Measurements from ENCODE around the gene EYA2.

The EYA2 gene

DNA sequence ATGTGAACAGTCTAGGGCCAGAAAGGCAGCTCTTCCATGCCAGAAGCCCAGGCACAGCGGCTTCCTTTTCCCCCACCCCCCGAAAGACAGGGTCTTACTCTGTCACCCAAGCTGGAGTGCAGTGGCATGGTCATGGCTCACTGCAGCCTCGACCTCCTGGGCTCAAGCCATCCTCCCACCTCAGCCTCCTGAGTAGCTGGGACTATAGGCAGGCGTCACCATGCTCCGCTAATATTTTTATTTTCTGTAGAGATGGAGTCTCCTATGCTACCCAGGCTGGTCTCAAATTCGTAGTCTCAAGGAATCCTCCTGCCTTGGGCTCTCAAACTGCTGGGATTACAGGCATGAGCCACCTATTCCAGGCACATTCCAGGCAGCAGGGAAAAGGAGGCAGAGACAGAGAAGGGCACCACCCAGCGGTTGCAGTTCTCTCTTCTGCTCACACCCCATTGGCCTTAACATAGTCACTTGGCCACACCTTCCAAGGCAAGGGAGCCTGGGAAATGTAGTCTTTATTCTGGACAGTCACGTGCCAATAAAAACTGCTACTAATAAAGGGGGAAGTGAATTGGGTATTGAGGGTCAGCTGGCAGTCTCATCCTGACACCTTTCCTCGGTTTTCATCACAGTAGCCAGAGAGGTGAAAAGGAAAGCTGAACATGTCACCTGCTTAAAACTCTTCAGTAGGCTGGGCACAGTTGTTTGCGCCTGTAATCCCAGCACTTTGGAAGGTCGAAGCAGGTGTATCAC is 255.9 kb downstream of the EYA2 start:
- DNase-seq (ENCODE audit: low spot score in 2 of 2) (no peak), ATAC-seq (peak; percentile 58)
- H3K27ac Mint-ChIP-seq, result no peak overlapping the region
- no peak overlapping the region for H3K4me3 Mint-ChIP-seq
- H3K4me1 Mint-ChIP-seq, result no peaks in the 10 kb centered on the region
- no peaks in the 10 kb centered on the region for H3K9me3 Mint-ChIP-seq
- no peaks in the 10 kb centered on the region for H3K36me3 Mint-ChIP-seq

DNA sequence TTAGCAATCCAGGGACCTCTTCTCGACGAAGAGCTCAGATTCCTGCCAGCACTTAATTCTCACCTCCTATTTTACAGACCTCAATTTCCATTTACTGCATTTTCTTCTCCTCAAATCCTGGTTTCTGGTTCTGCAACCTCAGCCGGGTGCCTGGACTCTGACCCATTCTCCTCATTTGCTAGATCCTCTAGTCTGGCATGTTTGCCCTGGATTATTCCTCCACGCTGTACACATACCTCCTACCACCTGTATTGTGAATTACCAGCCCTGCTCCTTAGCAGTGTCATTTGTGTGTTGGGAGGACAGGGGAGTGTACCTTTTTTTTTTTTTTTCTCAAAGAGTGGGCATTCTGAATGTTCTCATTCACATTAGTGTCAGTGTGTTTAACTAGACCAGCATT is 257.4 kb downstream of the EYA2 start:
- no peak for DNase-seq (ENCODE audit: low spot score in 2 of 2)
- no peak overlapping the region for H3K27ac Mint-ChIP-seq
- H3K9me3 Mint-ChIP-seq, result no peaks in the 10 kb centered on the region
- no peak for ATAC-seq
- no peaks in the 10 kb centered on the region for H3K4me1 Mint-ChIP-seq
- no peak overlapping the region for H3K4me3 Mint-ChIP-seq
- H3K36me3 Mint-ChIP-seq, result no peaks in the 10 kb centered on the region

DNA sequence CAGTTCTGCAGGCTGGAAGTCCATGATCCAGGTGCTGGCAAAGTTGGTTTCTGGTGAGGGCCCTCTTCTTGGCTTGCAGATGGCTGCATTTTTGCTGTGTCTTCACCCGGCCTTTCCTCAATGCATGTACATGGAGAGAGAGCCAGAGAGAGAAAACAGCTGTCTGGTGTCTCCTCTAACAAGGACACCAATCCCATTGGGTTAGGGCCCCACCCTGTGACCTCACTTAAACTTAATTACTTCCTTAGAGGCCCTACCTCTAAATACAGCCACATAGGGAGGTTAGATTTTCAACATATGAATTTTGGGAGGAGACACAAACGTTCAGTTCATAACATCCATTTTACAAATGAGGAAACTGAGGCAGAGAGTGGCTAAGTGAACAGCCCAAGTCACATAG is 259.4 kb downstream of the EYA2 start:
- H3K4me3 Mint-ChIP-seq, result no peak overlapping the region
- no peak for DNase-seq (ENCODE audit: low spot score in 2 of 2)
- no peak overlapping the region for H3K27ac Mint-ChIP-seq
- no peak for ATAC-seq
- H3K36me3 Mint-ChIP-seq, result no peaks in the 10 kb centered on the region
- no peaks in the 10 kb centered on the region for H3K4me1 Mint-ChIP-seq
- no peaks in the 10 kb centered on the region for H3K9me3 Mint-ChIP-seq

DNA sequence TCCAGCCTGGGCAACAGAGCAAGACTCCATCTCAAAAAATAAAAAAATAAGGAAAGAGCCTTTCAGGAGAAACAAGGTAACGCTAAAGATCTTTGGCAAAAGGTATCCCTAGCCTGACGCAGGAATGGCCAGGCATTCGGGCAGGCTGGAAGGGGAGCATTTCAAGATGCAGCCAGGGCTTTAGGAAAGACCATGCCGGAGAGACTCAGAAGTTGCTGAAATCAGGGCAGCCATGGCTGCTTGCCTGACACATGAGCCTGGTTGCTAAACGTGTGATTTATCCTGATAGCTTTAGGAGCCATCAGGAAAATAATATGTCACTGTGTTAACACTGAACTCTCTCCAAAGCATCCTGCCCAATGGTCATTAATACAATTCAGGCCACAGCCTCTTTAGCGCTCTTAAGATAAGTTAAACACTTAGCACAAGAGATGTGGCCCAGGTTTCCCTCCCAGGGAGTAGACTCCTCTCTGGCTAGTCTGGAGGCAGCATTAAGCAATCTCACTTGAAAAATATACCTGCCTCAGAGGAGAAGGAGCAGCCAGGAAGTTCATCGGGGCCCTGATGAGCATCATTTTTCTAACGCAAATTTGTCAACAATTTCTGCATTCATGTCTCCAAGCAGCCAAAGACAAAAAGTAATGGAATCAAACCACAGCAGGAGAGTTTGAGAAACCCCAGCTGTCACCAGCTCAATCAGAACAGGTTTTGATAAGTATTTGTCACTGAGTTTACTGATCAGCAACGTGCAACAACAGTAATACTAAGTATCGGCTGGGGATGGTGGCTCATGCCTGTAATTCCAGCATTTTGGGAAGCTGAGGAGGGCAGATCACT is 261.9 kb downstream of the EYA2 start:
- Mint-ChIP-seq H3K27ac (no peak overlapping the region), H3K4me1 (no peaks in the 10 kb centered on the region), H3K36me3 (no peaks in the 10 kb centered on the region), H3K9me3 (no peaks in the 10 kb centered on the region), H3K4me3 (no peak overlapping the region)
- ATAC-seq (no peak), DNase-seq (ENCODE audit: low spot score in 2 of 2) (no peak)

DNA sequence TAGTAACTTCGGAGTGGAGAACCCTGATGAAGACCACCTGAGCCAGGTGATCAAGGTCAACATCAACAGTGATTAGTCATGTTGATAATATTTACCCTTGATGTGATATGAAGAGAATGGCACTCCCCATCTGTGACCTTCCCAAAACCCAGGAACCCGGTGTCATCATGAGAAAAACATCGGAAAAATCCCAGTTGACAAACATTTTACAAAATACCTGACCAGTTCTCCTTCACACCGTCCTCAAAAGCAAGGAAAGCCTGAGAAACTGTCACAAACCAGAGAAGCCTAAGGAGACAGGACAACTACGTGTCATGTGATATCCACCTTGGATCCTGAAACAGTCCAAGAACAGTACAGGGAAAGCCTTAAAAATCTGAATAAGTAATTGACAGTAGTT is 264.5 kb downstream of the EYA2 start:
- H3K27ac Mint-ChIP-seq, result no peak overlapping the region
- ATAC-seq, result no peak
- H3K4me3 Mint-ChIP-seq, result no peak overlapping the region

DNA sequence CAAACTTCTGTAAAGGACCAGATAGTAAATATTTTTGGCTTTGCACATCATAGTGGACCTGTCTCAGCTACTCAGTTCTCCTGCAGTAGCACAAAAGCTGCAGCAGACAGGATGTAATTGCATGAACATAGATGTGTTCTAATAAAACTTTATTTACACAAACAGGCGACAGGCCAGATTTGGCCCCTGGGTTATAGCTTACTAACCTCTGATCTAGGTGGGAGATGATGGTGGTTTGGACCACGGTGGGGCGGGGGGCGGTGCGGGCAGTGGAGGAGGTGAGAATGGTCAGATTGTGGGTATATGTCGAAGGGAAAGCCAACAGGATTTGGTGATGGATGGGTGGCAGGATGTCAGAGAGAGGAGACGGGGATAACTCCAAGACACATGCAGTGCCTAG is 265.6 kb downstream of the EYA2 start:
- H3K36me3 Mint-ChIP-seq, result no peaks in the 10 kb centered on the region
- DNase-seq (ENCODE audit: low spot score in 2 of 2), result no peak
- no peak overlapping the region for H3K4me3 Mint-ChIP-seq
- no peaks in the 10 kb centered on the region for H3K9me3 Mint-ChIP-seq
- no peak for ATAC-seq
- no peaks in the 10 kb centered on the region for H3K4me1 Mint-ChIP-seq
- no peak overlapping the region for H3K27ac Mint-ChIP-seq

More for the DNA sequence above, 264.5 kb downstream of the EYA2 start:
- no peaks in the 10 kb centered on the region for H3K36me3 Mint-ChIP-seq
- DNase-seq (ENCODE audit: low spot score in 2 of 2), result no peak
- no peaks in the 10 kb centered on the region for H3K4me1 Mint-ChIP-seq
- H3K9me3 Mint-ChIP-seq, result no peaks in the 10 kb centered on the region

DNA sequence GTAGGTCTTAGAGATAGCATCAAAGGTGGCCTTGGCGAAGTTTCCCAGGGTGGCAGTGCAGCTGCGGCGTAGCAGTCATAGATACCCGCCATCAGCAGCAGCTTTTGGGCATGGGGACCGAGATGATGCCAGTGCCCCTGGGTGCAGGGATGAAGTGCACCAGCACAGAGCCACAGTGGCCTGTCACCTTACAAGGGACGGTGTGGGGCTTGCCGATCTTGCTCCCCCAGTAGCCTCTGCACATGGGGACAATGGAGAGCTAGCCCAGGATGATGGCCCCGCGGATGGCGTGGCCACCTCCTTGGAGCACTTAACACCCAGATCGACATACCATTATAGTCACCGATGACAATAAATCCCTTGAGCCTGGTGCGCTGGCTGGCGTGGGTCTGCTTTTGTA is 266.3 kb downstream of the EYA2 start:
- DNase-seq (ENCODE audit: low spot score in 2 of 2), result no peak
- Mint-ChIP-seq H3K27ac (no peak overlapping the region), H3K36me3 (no peaks in the 10 kb centered on the region), H3K4me1 (no peaks in the 10 kb centered on the region), H3K4me3 (no peak overlapping the region), H3K9me3 (no peaks in the 10 kb centered on the region)
- ATAC-seq, result no peak

DNA sequence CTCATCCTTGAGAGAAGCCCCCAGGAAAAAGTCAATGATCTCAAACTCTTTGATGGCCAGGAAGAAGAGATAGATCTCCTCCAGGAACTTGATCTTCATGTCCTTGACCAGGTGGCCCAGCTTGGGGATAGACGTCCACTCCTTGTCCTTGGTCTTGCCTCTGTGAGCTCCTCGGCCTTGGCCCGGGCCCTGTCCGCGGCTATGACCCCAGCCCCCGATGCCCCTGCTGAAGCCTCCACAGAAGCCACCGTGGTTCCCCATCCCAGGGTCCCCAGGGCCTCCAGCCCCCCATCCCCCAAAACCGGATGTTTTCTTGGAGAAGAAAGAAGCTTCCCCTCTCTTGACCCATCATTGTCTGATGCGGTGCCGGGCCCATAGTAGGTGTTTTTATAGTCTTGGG is 266.8 kb downstream of the EYA2 start:
- Mint-ChIP-seq H3K4me3 (no peak overlapping the region), H3K36me3 (no peaks in the 10 kb centered on the region), H3K9me3 (no peaks in the 10 kb centered on the region), H3K27ac (no peak overlapping the region), H3K4me1 (no peaks in the 10 kb centered on the region)
- ATAC-seq (no peak), DNase-seq (ENCODE audit: low spot score in 2 of 2) (no peak)

DNA sequence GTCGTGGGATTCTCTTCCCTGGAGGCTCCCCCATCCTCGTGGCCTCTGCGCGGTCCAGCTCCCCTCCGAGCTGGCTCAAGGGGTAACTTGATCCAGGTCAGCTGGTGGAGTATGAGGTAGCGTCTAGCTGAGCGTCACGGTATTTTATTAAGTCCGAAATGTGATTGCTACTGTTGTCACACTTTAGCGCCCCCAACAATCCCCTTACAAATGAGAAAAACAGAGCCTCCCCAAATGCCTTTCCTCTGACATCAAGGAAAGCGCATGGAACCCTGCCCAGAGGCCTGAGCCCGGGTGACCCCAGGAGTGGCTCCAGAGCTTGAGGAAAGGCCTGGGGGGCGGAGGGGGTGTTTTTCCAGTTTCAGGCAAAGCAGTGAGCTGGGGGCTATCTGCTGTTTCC is 269.5 kb downstream of the EYA2 start:
- DNase-seq (ENCODE audit: low spot score in 2 of 2), result no peak
- no peak overlapping the region for H3K4me3 Mint-ChIP-seq
- H3K36me3 Mint-ChIP-seq, result no peaks in the 10 kb centered on the region
- ATAC-seq, result no peak
- H3K27ac Mint-ChIP-seq, result no peak overlapping the region
- H3K4me1 Mint-ChIP-seq, result no peaks in the 10 kb centered on the region
- H3K9me3 Mint-ChIP-seq, result no peaks in the 10 kb centered on the region

DNA sequence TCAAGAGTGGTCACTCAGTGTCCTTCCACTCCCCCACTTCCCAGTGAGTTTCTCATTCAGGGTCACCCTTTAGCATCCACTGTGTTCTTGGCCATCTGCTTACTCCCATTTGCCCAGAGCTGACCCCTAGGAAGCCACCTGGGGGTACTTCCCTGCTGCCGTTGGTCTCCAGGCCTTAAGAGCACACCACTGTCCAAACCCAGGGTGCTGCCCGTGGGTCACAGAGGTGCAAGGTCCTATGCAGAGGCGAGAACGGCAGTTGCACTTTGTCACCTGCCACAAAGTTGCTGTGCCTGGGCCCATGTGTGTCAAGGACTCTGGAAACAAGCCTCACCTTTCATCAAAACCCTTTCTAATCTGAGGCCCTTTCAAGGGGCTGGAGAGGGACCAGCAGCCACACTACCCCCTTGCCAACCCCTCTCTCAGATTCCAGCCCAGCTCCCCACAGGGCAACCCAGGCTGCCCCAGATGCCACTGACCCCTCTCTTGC is 270.8 kb downstream of the EYA2 start:
- ATAC-seq, result no peak
- no peak overlapping the region for H3K27ac Mint-ChIP-seq

DNA sequence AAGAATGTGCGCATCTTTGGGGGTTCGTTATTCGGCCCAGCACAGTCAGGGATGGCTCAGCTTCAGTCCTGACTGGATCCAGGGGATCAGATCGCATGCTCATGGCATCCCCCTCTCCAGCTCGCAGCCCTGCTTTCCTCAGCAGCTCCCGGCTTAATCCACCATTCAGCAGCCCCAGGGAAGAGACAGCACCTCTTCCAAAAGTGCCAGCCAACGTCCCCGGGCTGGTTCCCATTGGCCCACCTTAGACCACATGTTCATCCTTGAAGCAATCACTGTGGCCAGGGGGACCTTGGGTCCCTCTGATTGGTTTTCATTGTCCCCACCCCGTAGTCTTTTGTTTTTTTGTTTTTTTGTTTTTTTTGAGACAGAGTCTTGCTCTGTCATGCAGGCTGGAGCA is 273.2 kb downstream of the EYA2 start:
- ATAC-seq (no peak), DNase-seq (ENCODE audit: low spot score in 2 of 2) (no peak)
- no peaks in the 10 kb centered on the region for H3K4me1 Mint-ChIP-seq
- no peaks in the 10 kb centered on the region for H3K9me3 Mint-ChIP-seq
- no peak overlapping the region for H3K4me3 Mint-ChIP-seq
- no peaks in the 10 kb centered on the region for H3K36me3 Mint-ChIP-seq
- no peak overlapping the region for H3K27ac Mint-ChIP-seq

More for the DNA sequence above, 270.8 kb downstream of the EYA2 start:
- H3K36me3 Mint-ChIP-seq, result no peaks in the 10 kb centered on the region
- no peaks in the 10 kb centered on the region for H3K4me1 Mint-ChIP-seq
- no peak for DNase-seq (ENCODE audit: low spot score in 2 of 2)
- H3K4me3 Mint-ChIP-seq, result no peak overlapping the region
- no peaks in the 10 kb centered on the region for H3K9me3 Mint-ChIP-seq

DNA sequence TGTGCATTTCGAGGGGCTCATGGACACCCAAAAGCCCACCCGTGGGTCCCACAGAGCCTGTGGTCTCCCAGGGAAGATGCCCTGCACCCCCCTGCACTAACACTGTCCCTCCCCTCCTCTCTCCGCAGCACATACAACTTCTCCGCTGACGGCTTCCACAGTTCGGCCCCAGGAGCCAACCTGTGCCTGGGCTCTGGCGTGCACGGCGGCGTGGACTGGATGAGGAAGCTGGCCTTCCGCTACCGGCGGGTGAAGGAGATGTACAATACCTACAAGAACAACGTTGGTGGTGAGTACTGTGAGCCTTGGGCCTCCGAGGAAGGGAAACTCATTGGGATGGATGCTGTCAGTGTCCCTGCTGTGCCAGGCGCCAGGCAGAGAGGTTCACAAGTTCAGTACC is 277.9 kb downstream of the EYA2 start:
- H3K4me3 Mint-ChIP-seq, result no peak overlapping the region
- H3K36me3 Mint-ChIP-seq, result no peaks in the 10 kb centered on the region
- DNase-seq (ENCODE audit: low spot score in 2 of 2), result no peak
- peak; percentile 34 for ATAC-seq
- no peaks in the 10 kb centered on the region for H3K4me1 Mint-ChIP-seq
- H3K27ac Mint-ChIP-seq, result no peak overlapping the region
- H3K9me3 Mint-ChIP-seq, result no peaks in the 10 kb centered on the region

DNA sequence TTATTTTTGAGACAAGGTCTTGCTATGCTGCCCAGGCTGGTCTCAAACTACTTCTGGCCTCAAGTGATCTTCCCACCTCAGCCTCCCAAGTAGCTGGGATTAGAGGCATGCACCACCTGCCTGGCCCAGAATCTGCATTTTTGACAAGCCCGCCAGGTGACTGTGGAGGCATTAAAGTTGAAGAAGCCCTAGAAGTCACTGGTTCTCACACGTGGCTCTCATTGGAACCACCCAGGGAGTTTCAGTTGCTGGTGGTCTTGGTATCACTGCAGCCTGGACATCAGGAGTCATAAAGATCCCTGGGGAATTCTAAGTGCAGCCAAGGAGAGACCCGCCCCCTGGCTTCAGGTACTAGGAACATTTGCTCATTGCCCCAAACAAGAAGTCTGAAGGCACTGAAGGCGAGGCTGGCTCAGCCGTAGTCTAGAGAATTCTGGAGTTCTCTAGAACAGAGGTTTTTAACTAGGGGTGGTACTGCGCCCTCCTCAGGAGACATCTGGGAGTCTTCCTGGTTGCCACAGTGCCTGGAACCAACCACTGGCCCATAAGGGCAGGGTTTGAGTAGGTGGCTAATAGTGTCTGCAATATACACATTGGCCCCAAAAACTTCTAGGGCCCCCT is 279.1 kb downstream of the EYA2 start:
- Mint-ChIP-seq H3K27ac (no peak overlapping the region), H3K4me1 (no peaks in the 10 kb centered on the region), H3K4me3 (no peak overlapping the region), H3K36me3 (no peaks in the 10 kb centered on the region), H3K9me3 (no peaks in the 10 kb centered on the region)
- DNase-seq (ENCODE audit: low spot score in 2 of 2) (no peak), ATAC-seq (no peak)

DNA sequence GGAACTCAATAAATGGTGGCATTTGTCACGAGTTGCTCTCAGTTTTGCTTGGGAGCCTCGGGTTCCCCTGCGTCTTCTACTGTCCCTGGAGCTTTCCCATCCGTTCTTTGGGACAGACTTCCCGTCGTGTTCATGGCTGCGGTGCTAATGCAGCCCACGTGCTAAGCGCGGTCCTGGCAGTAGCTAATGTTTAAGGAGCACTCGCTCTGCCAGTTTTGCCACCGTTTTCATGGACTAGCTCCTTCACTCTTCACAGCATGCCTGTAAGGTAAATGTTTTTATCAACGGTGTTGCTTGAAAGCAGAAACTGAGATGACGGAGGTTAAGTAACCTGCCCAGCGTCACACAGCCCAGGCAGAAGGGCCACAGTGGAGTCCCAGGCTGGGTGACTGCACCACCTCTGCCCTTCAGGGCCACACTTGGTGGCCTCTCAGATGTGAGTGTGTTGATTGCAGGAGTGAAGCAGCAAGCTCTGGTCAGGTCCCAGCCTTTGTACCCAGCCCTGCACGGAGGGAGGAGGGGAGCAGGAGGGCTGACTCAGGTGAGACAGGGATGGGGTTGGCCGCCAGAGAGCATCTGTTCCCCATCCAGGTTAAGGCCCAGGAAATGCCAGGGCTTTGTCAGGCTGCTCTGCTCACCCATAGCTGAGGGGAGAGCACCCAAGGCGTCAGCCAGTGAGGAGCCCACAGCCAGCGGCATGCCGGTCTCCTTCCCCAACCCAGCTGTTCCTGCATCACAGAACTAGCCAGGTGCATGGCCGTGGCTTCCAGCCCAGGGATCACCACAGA is 280.0 kb downstream of the EYA2 start:
- H3K4me1 Mint-ChIP-seq, result no peaks in the 10 kb centered on the region
- no peak overlapping the region for H3K27ac Mint-ChIP-seq
- ATAC-seq, result no peak

DNA sequence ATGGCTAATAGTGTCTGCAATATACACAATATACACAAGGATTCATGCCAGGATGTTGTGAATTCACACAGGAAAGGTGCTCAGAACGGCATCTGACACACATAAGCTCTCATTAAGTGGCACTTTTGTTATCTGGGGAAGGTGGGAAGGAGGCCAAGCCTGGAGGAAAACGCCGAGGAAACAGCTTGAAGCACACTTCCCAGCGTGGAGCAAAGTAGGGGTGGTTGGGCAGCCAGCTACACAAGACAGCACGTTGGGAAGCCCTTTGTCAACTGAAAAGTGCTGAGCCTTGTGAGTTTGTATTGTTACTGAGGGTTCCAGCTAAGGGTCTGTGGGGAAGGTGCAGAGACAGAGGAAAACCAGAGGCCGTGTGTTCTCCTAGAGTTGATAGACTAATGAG is 280.9 kb downstream of the EYA2 start:
- no peak for DNase-seq (ENCODE audit: low spot score in 2 of 2)
- no peak for ATAC-seq
- no peak overlapping the region for H3K27ac Mint-ChIP-seq
- H3K4me1 Mint-ChIP-seq, result no peaks in the 10 kb centered on the region
- H3K36me3 Mint-ChIP-seq, result no peaks in the 10 kb centered on the region
- H3K9me3 Mint-ChIP-seq, result no peaks in the 10 kb centered on the region
- H3K4me3 Mint-ChIP-seq, result no peak overlapping the region

More for the DNA sequence above, 280.0 kb downstream of the EYA2 start:
- H3K36me3 Mint-ChIP-seq, result no peaks in the 10 kb centered on the region
- DNase-seq (ENCODE audit: low spot score in 2 of 2), result no peak
- H3K9me3 Mint-ChIP-seq, result no peaks in the 10 kb centered on the region
- H3K4me3 Mint-ChIP-seq, result no peak overlapping the region
